OCI-LY3 (cell line): Measurements from ENCODE around the gene LAMA1.

ENCODE experiments used
- CTCF ChIP-seq: fragments of 200-600, 300-600 bp; sonication (generic); IDR thresholded peaks from 2 replicates; pipeline ENCODE4 v1.5.1; 2014; ENCODE audit warnings: antibody characterized with exemption, low read length, low read depth
- EZH2phosphoT487 ChIP-seq: fragments of 200-600 bp; shearing (Covaris generic); IDR thresholded peaks from 2 replicates; pipeline ENCODE4 v1.6.1; 2018; ENCODE audit warnings: antibody characterized with exemption, mixed run types, low read depth

GRCh38 chr18:7155887-7156286 lies 38.3 kb upstream of the LAMA1 start:
- TF ChIP-seq CTCF (no peak), EZH2phosphoT487 (no peak)
